Body of pancreas (tissue), 4 donors: ENCODE measurements around the gene RGS6.

Source experiments
- CTCF ChIP-seq, 7 experiments: fragments of 450-650 bp in 4 of 7; fragments of 200-600 bp in 3 of 7; sonication (generic) in 3 of 7; IDR thresholded peaks; one replicate each; pipeline ENCODE4 v1.5.1; 2016 to 2019; ENCODE audit warnings: antibody characterized with exemption in 7 of 7
- POLR2A ChIP-seq, 3 donors: fragments of 450-650 bp; IDR thresholded peaks; one replicate each; pipeline ENCODE4 v1.6.1; 2016; ENCODE audit warnings: antibody characterized with exemption in 3 of 3, mild to moderate bottlenecking in 2 of 3

- TF ChIP-seq CTCF (IDR thresholded peaks at IDR 0.05) (peak in 1 of 7 experiments; percentile 3), POLR2A (IDR thresholded peaks at IDR 0.05) (no peak)
These were observed 360.4 kb downstream of the RGS6 start for GRCh38 chr14:72292689-72293024.
